ENCODE results near the gene BDKRB2.

The BDKRB2 gene

DNA sequence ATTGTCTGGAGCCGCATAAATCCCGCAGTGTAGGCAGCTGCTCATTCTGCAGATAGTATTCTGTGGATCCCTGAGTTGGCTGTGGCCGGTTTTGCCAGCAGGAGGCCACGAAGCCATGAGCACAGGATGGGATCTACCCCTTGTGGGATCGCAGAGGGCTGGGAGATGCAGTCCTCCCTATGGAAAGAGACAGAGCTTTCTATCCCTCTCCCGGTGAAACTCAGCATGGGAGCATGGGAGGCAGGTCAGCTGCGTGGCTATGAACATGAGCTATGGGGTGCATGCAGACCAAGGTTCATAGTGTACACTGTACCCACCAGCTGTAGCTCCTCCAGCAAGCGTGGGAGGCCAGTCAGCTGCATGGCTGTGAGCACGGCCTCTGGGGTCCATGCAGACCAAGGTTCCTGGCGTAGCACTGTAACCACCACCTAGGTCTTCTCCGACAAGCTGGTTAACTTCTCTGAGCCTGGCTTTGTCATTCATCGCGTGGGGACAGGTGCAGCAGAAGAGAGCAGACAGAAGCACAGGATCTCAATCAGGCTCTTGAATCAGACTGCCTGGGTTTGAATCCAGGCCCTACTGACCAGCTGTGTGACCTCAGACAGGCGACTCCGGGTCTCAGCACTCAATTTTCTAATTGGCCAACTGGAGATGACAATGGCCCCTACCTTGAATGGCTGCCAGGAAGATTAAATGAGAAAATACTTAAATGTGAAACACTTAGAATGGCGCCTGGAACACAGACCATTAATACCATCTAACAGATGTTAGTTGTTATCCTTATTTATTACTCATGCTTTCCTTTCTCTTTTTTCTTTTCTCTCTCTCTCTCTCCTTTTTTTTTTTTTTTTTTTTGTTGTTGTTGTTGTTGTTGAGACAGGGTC is 57.4 kb downstream of the BDKRB2 start:
- TF ChIP-seq TAF1 (IDR thresholded peaks at IDR 0.05; ENCODE audit: borderline replicate concordance, insufficient read depth, low read length), result no peak
- TF ChIP-seq SIN3A (IDR thresholded peaks at IDR 0.05; ENCODE audit: borderline replicate concordance, insufficient read depth, low read length), result no peak
- TF ChIP-seq POLR2AphosphoS5 (IDR thresholded peaks at IDR 0.05; ENCODE audit: low read depth, low read length), result no peak
- no peak for TF ChIP-seq FOXP2 (optimal IDR thresholded peaks at IDR 0.05; ENCODE audit: borderline replicate concordance, extremely low read depth, extremely low read length, insufficient read depth)
- TF ChIP-seq, protein P1, sequence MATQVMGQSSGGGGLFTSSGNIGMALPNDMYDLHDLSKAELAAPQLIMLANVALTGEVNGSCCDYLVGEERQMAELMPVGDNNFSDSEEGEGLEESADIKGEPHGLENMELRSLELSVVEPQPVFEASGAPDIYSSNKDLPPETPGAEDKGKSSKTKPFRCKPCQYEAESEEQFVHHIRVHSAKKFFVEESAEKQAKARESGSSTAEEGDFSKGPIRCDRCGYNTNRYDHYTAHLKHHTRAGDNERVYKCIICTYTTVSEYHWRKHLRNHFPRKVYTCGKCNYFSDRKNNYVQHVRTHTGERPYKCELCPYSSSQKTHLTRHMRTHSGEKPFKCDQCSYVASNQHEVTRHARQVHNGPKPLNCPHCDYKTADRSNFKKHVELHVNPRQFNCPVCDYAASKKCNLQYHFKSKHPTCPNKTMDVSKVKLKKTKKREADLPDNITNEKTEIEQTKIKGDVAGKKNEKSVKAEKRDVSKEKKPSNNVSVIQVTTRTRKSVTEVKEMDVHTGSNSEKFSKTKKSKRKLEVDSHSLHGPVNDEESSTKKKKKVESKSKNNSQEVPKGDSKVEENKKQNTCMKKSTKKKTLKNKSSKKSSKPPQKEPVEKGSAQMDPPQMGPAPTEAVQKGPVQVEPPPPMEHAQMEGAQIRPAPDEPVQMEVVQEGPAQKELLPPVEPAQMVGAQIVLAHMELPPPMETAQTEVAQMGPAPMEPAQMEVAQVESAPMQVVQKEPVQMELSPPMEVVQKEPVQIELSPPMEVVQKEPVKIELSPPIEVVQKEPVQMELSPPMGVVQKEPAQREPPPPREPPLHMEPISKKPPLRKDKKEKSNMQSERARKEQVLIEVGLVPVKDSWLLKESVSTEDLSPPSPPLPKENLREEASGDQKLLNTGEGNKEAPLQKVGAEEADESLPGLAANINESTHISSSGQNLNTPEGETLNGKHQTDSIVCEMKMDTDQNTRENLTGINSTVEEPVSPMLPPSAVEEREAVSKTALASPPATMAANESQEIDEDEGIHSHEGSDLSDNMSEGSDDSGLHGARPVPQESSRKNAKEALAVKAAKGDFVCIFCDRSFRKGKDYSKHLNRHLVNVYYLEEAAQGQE (IDR thresholded peaks at IDR 0.05; ENCODE audit: insufficient read depth in 1 of 2, low read depth in 2 of 2, low read length in 2 of 2), result no peak

DNA sequence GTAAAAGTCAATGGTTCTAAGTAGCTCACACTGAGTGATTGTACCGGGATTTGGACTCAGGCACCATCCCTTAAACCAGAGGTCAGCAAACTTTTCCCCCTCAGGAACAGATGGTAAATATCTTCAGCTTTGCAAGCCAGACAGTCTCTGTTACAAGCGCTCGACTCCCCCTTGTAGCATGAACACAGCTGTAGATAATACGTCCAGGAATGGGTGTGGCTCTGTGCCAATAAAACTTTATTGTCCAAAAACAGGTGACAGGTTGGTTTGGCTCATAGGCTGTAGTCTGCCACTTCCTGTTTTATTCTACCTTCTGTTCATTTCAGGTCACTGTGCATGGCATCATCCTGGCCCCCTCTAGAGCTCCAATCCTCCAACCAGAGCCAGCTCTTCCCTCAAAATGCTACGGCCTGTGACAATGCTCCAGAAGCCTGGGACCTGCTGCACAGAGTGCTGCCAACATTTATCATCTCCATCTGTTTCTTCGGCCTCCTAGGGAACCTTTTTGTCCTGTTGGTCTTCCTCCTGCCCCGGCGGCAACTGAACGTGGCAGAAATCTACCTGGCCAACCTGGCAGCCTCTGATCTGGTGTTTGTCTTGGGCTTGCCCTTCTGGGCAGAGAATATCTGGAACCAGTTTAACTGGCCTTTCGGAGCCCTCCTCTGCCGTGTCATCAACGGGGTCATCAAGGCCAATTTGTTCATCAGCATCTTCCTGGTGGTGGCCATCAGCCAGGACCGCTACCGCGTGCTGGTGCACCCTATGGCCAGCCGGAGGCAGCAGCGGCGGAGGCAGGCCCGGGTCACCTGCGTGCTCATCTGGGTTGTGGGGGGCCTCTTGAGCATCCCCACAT is 58.9 kb downstream of the BDKRB2 start:
- no peak for TF ChIP-seq POLR2AphosphoS5 (IDR thresholded peaks at IDR 0.05; ENCODE audit: low read depth, low read length)
- TF ChIP-seq FOXP2 (optimal IDR thresholded peaks at IDR 0.05; ENCODE audit: borderline replicate concordance, extremely low read depth, extremely low read length, insufficient read depth), result no peak
- TF ChIP-seq SIN3A (IDR thresholded peaks at IDR 0.05; ENCODE audit: borderline replicate concordance, insufficient read depth, low read length), result no peak

DNA sequence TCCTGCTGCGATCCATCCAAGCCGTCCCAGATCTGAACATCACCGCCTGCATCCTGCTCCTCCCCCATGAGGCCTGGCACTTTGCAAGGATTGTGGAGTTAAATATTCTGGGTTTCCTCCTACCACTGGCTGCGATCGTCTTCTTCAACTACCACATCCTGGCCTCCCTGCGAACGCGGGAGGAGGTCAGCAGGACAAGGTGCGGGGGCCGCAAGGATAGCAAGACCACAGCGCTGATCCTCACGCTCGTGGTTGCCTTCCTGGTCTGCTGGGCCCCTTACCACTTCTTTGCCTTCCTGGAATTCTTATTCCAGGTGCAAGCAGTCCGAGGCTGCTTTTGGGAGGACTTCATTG is 59.5 kb downstream of the BDKRB2 start:
- no peak for TF ChIP-seq FOXP2 (optimal IDR thresholded peaks at IDR 0.05; ENCODE audit: borderline replicate concordance, extremely low read depth, extremely low read length, insufficient read depth)
- TF ChIP-seq, protein P1 (IDR thresholded peaks at IDR 0.05; ENCODE audit: insufficient read depth in 1 of 2, low read depth in 2 of 2, low read length in 2 of 2), result no peak
- no peak for TF ChIP-seq TAF1 (IDR thresholded peaks at IDR 0.05; ENCODE audit: borderline replicate concordance, insufficient read depth, low read length)
- TF ChIP-seq SIN3A (IDR thresholded peaks at IDR 0.05; ENCODE audit: borderline replicate concordance, insufficient read depth, low read length), result no peak
- TF ChIP-seq POLR2AphosphoS5 (IDR thresholded peaks at IDR 0.05; ENCODE audit: low read depth, low read length), result no peak

DNA sequence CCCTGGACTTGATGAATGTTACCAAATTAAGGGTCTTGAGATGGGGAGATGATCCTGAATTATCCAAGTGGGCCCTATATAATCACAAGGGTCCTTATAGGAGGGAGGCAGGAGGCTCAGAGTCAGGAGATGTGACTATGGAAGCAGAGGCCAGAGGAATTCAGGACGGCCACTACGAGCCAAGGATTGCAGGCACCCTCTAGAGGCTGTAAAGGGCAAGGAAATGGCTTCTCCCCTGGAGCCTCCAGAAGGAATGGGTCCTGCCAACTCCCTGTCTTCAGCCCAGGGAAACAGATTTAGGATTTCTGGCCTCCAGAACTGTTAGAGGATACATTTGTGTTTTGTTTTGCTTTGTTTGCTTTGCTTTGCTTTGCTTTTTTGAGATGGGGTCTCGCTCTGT is 60.2 kb downstream of the BDKRB2 start:
- TF ChIP-seq FOXP2 (optimal IDR thresholded peaks at IDR 0.05; ENCODE audit: borderline replicate concordance, extremely low read depth, extremely low read length, insufficient read depth) (no peak), TAF1 (IDR thresholded peaks at IDR 0.05; ENCODE audit: borderline replicate concordance, insufficient read depth, low read length) (no peak), POLR2AphosphoS5 (IDR thresholded peaks at IDR 0.05; ENCODE audit: low read depth, low read length) (no peak), SIN3A (IDR thresholded peaks at IDR 0.05; ENCODE audit: borderline replicate concordance, insufficient read depth, low read length) (no peak)
- TF ChIP-seq, protein P1 (IDR thresholded peaks at IDR 0.05; ENCODE audit: insufficient read depth in 1 of 2, low read depth in 2 of 2, low read length in 2 of 2), result no peak

DNA sequence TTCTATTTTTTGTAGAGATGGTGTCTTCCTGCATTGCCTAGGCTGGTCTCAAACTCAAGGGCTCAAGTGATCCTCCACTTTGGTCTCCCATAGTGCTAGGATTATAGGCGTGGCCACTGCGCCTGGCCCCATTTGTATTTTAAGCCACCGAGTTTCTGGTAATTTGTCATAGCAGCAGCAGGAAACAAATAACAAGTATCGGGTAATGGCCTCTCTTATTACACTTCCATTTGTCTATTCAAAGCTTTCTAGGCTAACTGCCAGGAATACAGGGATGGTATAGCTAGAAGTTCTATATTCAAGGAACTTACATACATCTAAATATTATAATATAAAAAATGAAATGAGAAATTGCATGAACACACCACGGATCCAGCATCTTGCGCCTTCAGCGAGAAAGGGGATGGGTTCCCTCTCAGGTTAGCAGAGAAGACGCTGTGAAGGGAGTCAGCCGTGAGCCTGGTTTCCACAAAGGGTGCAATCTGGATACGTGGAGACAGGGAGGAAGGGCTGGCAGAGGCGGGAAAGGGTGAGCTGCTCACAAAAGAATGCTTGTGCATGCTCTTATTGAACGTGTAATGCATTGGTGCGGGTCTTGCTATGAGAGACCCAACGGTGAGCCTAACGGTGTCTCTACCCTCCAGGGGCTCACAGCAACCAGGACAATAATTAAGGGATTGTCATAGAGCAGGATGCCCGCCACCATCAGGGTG is 60.9 kb downstream of the BDKRB2 start:
- TF ChIP-seq POLR2AphosphoS5 (IDR thresholded peaks at IDR 0.05; ENCODE audit: low read depth, low read length) (no peak), FOXP2 (optimal IDR thresholded peaks at IDR 0.05; ENCODE audit: borderline replicate concordance, extremely low read depth, extremely low read length, insufficient read depth) (no peak), SIN3A (IDR thresholded peaks at IDR 0.05; ENCODE audit: borderline replicate concordance, insufficient read depth, low read length) (no peak), TAF1 (IDR thresholded peaks at IDR 0.05; ENCODE audit: borderline replicate concordance, insufficient read depth, low read length) (no peak)
- TF ChIP-seq, protein P1 (IDR thresholded peaks at IDR 0.05; ENCODE audit: insufficient read depth in 1 of 2, low read depth in 2 of 2, low read length in 2 of 2), result no peak

Data from PFSK-1 (cell line).